Activated T-cell treated with anti-CD3 and anti-CD28 coated beads for 4 hours (primary cell): Measurements from ENCODE around the gene GAB1.

Experiments
- DNase-seq: peaks from one replicate; pipeline ENCODE4 v3.0.0-alpha.2; 2020

GAB1 gene

GRCh38 chr4:143512978-143513313 lies 176.3 kb downstream of the GAB1 start:
- DNase-seq: no peak

- DNase-seq: peak; percentile 88
Measured at GRCh38 chr4:143513314-143514168, 176.9 kb downstream of the GAB1 start, which contains the start of gene SMARCA5. Gene SMARCA5 (plus strand): TSS chr4:143513702. CDS start chr4:143513925, 223 bp downstream.

GRCh38 chr4:143514169-143514495 lies 177.5 kb downstream of the GAB1 start:
- no peak for DNase-seq

GRCh38 chr4:143514497-143514896 lies 177.8 kb downstream of the GAB1 start:
- DNase-seq: no peak

GRCh38 chr4:143514901-143515300 lies 178.2 kb downstream of the GAB1 start:
- DNase-seq: no peak

- DNase-seq: no peak
Measured at GRCh38 chr4:143515905-143516304, 179.2 kb downstream of the GAB1 start.

- no peak for DNase-seq
Measured at GRCh38 chr4:143517764-143518163, 181.1 kb downstream of the GAB1 start.
